ENCODE measurements around the gene SSTR3.
A peak's percentile ranks its signal among the peaks of the same experiment; 100 is the strongest.
"Not testable (repeated sequence)": the region's sequence is repeated elsewhere in the genome, so short reads cannot be mapped to it uniquely, and the experiment has no call there.

The SSTR3 gene

DNA sequence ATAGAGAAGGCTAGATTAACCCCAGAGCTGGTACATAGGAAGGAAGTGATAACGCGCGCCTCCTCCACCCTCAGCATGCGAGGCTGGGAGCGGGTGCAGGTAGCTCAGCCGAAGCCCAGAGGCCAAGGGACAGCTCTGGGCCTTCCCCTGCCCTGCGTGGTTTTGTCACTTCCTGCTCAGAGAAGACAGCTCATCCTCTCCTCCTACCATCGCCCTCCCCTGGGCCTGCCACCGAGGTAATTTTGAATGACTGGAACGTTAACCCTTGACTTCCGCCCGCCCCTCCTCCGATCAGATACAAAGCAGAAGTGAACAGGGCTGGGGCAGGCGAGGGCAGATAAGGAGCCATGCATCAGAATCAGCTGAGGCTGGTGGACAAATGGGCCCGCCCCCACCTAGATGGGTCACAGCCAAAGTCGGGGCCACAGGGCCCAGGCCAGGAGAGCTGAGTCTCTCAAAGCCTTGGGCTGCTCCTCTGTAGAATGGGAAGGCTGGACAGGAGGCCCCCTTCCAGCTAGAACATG is 30.2 kb upstream of the SSTR3 start:
- DNase-seq (ENCODE audit: low read depth), result peak; percentile 76

DNA sequence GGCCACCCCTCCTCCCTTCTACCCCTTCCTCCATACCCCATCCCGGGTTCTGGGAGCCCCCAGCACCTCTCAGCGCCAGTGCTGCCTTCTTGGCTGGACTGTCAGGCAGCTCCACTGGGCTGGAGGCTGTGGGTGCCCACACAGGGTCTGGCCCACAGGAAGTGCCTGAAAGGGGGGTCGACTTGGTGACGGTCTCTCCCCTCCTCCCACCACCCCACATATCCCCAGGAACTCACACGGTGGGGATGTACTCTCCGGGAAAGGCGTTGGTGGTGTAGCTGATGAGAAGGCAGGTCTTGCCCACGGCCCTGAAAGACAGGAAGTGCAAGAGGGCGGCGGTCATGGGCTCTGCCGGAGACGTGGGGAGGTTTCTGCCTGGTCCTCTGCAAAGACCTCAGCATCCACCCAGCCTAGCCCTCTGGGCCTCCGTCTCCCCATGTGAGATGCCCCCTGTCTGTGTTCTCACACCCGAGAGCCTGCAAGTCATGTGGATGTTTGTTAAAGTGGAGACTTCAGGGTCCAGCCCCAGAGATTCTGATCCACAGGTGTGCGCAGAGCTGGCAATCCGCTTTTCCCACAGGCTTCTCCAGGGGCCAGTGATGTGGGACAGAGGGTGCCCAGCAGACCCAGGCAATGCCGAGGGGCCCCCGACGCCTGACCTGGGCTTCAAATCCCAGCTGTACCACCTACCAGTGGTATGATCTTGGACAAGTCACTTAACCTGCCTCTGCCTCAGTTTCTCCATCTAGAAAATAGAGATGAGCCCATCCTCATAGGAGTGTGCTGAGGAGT is 29.3 kb upstream of the SSTR3 start:
- DNase-seq (ENCODE audit: low read depth), result no peak

DNA sequence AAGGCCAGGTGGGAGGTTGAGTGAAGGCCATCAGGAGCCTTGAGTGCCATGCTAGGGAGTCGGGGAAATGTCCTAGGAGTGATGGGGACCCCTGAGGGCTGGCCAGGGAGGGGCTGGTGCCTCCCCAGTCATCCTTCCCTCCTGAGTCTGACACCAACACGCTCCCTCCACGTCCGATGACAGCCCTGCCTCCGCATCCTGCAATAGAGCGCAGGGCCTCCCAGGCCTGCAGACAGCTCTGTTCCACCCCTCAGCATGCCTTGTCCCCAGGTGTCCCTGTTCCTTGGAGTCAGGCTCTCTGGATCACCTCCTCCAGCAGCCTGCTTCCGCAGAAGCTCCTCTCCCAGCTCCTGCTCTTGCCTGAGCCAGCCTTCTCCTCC is 28.7 kb upstream of the SSTR3 start:
- DNase-seq (ENCODE audit: low read depth), result no peak

DNA sequence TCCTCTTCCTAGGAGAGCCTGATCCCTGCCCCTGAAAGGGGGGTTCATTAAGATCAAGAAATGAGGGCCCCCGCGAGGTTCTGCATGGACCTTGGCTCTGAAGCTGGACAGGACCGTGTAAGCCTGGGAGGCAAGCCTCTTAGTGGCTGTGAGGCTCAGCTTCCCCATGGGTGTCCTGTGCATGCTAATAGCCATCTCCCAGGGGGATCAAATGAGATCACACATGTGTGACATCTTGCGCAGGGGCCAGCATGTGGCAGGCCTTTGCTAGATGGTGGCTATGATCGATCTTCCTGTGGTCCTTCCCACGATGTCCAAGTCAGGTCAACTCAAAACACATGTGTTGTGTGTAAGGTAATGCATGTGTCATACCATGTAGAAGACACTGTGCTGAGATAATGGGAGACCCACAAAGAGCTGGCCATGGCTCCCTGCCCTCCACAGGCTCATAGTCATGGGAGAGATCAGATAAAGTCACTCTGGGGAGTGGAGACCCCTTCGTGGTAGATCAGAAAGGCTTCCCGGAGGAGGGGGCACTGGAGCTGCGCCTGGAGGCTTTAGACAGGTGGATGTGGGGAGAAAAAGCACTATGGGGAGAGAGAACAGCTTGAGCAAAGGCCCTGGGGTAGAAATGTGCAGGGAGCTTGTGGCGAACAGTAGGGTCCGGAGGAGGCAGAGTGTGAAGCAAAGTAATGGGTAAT is 28.1 kb upstream of the SSTR3 start:
- no peak for DNase-seq (ENCODE audit: low read depth)

- DNase-seq (ENCODE audit: low read depth), result no peak
These were observed 27.3 kb upstream of the SSTR3 start for GRCh38 chr22:37239336-37240239.

GRCh38 chr22:37237371-37238268 is 25.3 kb upstream of the SSTR3 start:
- no peak for DNase-seq (ENCODE audit: low read depth)

GRCh38 chr22:37235897-37236607 is 23.8 kb upstream of the SSTR3 start:
- DNase-seq (ENCODE audit: low read depth), result no peak

- no peak for DNase-seq (ENCODE audit: low read depth)
These were observed 22.7 kb upstream of the SSTR3 start for GRCh38 chr22:37234736-37235711.

DNA sequence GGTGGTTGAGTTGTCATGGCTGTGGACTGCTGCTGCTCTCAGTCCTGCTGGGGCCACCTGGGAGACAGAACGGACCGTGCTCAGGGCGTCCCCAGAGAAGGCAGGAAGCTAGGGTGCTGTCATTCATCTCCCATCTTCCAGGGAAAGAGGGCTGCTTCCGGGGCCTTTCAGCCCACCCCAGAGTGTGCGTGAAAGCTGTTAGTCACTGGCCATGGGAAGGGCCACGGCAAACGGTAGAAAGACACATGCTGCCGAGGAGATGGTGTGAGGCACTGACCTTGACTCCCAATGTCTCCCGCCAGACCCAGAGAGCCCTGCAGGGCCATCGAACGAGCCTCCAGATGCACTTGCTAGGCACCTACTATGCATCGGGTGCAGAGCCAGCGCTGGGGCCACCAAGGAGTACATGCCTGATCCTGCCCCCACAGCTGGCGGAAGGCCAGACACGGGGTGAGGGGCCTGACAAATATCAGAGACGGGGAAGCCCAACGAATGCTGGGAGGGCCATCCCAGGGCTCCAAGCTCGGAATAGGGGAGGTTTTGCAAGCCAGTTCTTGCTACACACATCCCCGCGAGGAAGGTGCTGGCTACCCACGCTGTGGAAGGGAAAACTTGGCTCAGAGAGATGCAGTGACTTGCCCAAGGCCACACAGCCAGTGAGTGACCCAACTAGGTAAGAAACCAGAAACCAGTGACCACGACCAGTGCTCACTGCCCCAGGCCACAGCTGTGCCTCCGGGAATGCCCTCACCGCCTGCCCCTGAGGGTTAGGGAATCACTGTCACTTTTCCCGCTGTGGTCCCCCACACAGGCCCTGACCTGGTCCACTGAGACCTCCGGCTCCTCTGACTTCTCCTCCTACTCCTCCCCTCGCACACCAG is 21.7 kb upstream of the SSTR3 start:
- DNase-seq (ENCODE audit: low read depth), result no peak

GRCh38 chr22:37233371-37233750 is 21.1 kb upstream of the SSTR3 start:
- not testable (repeated sequence) for DNase-seq (ENCODE audit: low read depth)

- no peak for DNase-seq (ENCODE audit: low read depth)
These were observed 20.1 kb upstream of the SSTR3 start for GRCh38 chr22:37232140-37232998.

DNA sequence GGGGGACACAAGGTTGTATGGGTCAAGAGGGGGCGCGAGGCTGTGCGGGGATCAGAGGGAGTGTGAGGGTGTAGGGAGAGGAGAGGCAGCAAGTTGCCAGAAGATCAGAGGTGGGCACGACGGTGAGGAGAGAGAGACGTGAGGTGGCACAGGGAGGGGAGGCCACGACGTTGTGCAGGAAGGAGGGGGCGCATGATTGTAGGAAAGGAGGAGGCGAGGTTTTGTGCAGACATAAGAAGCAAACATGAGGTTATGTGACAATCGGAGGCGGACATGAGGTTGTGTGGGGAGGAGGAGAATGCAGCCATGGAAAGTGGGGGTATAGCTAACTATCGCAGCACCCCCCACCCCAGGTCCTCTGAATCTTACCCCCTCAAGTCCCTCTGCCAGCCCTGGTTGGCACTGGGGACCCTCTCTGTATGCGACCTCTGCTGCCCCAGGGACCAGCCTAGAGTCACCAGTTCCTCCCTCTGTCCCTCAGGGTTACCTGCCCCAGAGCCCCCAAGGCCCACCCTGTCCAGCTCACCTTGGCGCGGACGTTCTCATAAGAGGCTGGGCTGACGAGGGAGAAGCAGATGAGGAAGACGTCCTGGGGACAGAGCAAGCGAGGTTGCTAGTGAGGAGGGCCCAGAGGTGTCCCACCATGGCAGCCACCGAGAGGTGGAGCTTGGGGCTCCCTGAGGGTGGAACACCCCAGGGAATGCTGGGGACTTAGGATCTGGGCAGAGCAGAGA is 19.3 kb upstream of the SSTR3 start:
- no peak for DNase-seq (ENCODE audit: low read depth)

DNA sequence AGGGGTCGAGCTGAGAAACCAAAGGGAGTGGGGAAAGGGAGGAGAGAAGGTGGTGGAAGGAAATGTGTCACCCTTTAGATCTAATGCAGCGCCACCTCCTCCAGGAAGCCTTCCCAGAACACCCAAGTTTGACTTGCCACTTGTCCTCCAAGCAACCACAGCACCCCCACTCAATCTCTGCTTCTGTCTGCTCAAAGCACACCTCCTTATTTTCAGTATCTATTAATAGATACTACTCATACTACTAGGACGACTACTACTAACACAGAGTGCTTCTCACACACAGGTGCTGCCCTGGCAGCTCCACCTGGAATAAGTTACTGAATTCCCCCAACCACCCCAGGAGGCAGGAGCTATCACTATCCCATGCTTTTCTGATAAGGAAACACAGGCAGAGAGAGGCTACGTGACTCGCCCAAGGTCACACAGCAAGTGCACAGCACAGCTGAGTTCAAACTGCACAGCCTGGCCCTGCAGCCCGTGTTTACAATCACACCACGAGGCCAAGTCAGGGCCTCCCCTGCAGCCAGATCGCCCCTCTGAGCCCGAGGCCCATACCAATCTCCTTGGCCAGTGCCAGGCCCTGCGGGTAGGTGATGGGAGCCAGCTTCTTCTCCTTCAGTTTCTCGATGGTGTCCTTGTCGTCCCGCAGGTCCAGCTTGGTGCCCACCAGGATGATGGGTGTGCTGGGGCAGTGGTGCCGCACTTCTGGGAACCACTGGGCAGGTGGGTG is 18.6 kb upstream of the SSTR3 start:
- peak; percentile 58 for DNase-seq (ENCODE audit: low read depth)

DNA sequence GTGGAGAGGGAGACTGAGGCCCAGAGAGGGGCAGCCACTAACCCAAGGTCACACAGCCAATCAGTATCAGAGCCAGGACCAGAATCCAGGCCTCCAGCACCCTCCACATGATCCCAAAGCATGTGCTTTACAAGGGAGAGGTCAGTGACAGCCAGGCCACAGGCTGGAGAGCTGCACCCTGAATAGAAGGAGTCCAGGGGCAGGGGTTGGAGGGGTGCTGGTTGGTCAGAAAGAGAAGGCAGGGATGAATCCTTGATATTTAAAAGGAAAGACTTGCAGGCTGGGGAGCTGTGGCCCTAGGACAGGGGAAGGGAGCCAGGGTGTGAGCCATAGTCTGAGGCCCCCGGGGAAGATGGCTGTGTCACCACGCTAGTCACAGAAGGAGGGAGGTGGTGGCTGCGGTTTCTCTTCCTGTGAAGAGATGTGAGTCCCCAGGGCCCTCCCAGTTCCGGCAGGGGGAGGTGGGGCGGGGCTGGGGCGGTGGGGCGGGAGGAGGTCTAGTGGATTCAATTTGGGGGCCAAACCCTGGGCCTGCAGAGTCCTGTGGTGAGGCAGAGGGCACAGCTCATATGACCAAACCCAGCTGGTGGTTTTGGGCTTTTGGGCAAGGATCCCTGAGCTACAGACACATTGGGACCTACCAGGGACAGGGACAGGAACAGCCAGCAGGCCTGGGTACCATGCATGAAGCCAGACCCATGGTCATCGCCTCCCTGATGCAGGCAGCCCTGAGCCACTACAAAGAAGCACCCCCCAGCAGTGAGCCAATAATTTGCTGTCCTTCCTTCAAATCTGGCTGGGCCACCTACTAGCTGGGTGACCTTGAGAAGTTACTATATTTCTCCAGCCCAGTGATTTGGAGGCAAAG is 17.8 kb upstream of the SSTR3 start:
- DNase-seq (ENCODE audit: low read depth), result peak; percentile 80

All from stimulated activated CD8-positive, alpha-beta memory T cell treated with anti-CD3 and anti-CD28 coated beads, Interleukin-7, amount 100 ng/mL, for 24 hours (primary cell).